Measurements from ENCODE around the gene KLF13. TPM values are rescaled to one million over a fixed set of nuclear protein-coding genes. Genes with fewer than 3 reads are reported as not detected.
A peak's percentile ranks its signal among the peaks of the same experiment; 100 is the strongest.

KLF13 gene
- total RNA-seq, 4 donors from 2014 or later: 18.3 to 50.2 (median 32.9) TPM

GRCh38 chr15:31397851-31398661 is 71.4 kb downstream of the KLF13 start:
- intact Hi-C loops (cut with DNase I; ENCODE audit: low total_unique reads): loop anchor here (1.0 to 2.0 kb wide), 6 partner anchors 32 to 183 kb away; partner anchors contain the start of gene KLF13
- ATAC-seq (peak; percentile 1 to 6), DNase-seq (no peak)

GRCh38 chr15:31398677-31399301 is 72.2 kb downstream of the KLF13 start:
- Histone ChIP-seq H3K9me3 (no peaks in the 10 kb centered on the region), H3K27ac (peak overlapping the region; percentile 87 to 93 (median 90)), H3K27me3 (no peaks in the 10 kb centered on the region), H3K4me1 (peaks cover 19 to 23% of the 10 kb centered on the region in 2 donors), H3K4me3 (no peak overlapping the region), H3K36me3 (no peaks in the 10 kb centered on the region)
- intact Hi-C loops (cut with DNase I; ENCODE audit: low total_unique reads) (loop anchor here (2.0 kb wide), 1 partner anchor 176 kb away; no protein-coding TSS in a partner anchor), in situ Hi-C loops (cut with MboI; ENCODE audit: low sequenced_read_pairs in 4 of 4) (loop anchor here in 2 of 4 donors (10.0 kb wide), 2 partner anchors 64 to 184 kb away; no protein-coding TSS in a partner anchor)
- TF ChIP-seq, protein P1, sequence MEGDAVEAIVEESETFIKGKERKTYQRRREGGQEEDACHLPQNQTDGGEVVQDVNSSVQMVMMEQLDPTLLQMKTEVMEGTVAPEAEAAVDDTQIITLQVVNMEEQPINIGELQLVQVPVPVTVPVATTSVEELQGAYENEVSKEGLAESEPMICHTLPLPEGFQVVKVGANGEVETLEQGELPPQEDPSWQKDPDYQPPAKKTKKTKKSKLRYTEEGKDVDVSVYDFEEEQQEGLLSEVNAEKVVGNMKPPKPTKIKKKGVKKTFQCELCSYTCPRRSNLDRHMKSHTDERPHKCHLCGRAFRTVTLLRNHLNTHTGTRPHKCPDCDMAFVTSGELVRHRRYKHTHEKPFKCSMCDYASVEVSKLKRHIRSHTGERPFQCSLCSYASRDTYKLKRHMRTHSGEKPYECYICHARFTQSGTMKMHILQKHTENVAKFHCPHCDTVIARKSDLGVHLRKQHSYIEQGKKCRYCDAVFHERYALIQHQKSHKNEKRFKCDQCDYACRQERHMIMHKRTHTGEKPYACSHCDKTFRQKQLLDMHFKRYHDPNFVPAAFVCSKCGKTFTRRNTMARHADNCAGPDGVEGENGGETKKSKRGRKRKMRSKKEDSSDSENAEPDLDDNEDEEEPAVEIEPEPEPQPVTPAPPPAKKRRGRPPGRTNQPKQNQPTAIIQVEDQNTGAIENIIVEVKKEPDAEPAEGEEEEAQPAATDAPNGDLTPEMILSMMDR (IDR thresholded peaks at IDR 0.05 in 4 of 5, conservative IDR thresholded peaks at IDR 0.05 in 1 of 5): no peak
- TF ChIP-seq POLR2A (IDR thresholded peaks at IDR 0.05): no peak
- DNase-seq (no peak), ATAC-seq (no peak)

More at GRCh38 chr15:31397851-31398661, 71.4 kb downstream of the KLF13 start:
- no peaks in the 10 kb centered on the region for H3K27me3 ChIP-seq
- TF ChIP-seq, protein P1 (IDR thresholded peaks at IDR 0.05 in 4 of 5, conservative IDR thresholded peaks at IDR 0.05 in 1 of 5): no peak
- TF ChIP-seq POLR2A (IDR thresholded peaks at IDR 0.05): no peak
- peak overlapping the region; percentile 87 to 93 (median 90) for H3K27ac ChIP-seq
- H3K4me1 ChIP-seq: peaks cover 19 to 23% of the 10 kb centered on the region in 2 donors
- H3K36me3 ChIP-seq: no peaks in the 10 kb centered on the region
- H3K9me3 ChIP-seq: no peaks in the 10 kb centered on the region
- peak overlapping the region in 1 of 4 donors; percentile 1 for H3K4me3 ChIP-seq
- in situ Hi-C loops (cut with MboI; ENCODE audit: low sequenced_read_pairs in 4 of 4): loop anchor here in 2 of 4 donors (10.0 kb wide), 2 partner anchors 63 to 183 kb away; no protein-coding TSS in a partner anchor

- intact Hi-C loops (cut with DNase I; ENCODE audit: low total_unique reads): loop anchor here (2.0 kb wide), 1 partner anchor 177 kb away; no protein-coding TSS in a partner anchor
- no peak for DNase-seq
- no peak for TF ChIP-seq POLR2A (IDR thresholded peaks at IDR 0.05)
Observed at GRCh38 chr15:31399544-31400171, 73.0 kb downstream of the KLF13 start.

DNA sequence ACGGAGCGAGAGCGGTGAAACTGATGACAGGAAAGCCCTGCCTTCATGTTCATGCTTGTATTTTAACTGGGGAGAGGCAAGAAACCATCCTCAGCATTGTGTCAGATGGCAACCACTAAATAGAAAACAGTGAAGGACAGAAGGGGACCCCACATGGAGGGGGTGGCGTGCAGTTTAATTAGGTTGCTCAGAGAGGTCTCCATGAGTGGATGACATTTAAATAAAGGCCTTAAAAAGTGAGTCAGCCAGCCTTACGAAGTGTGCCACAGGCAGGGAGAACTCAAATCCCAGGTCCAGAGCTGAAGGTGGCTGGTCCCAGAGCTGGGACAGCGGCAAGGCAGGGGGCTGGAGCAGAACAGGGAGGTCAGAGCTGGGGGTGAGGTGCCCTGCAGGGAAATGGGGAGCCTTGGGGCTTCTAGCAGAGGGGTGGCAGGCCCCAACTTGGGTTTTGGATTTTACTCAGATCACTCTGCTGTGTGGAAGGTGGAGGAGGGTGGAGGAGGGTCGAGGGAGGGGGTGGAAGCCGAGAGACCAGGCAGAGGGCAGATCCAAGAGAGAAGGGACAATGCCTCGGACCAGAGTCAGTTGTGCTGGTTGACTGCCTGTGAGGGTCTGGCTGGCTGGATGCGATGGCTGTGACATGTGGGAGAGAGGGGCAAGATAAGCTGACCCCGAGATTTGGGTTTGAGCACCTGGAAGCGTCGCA is 73.7 kb downstream of the KLF13 start:
- Histone ChIP-seq H3K4me3 (no peak overlapping the region), H3K4me1 (peaks cover 19 to 23% of the 10 kb centered on the region in 2 donors), H3K36me3 (no peaks in the 10 kb centered on the region), H3K27ac (no peak overlapping the region), H3K9me3 (no peaks in the 10 kb centered on the region), H3K27me3 (no peaks in the 10 kb centered on the region)
- ATAC-seq: no peak
- in situ Hi-C loops (cut with MboI; ENCODE audit: low sequenced_read_pairs in 4 of 4): no loop called here
- no peak for TF ChIP-seq POLR2A (IDR thresholded peaks at IDR 0.05)
- TF ChIP-seq, protein P1 (IDR thresholded peaks at IDR 0.05 in 4 of 5, conservative IDR thresholded peaks at IDR 0.05 in 1 of 5): no peak
- DNase-seq: no peak
- intact Hi-C loops (cut with DNase I; ENCODE audit: low total_unique reads): no loop called here

More at GRCh38 chr15:31399544-31400171, 73.0 kb downstream of the KLF13 start:
- no peaks in the 10 kb centered on the region for H3K9me3 ChIP-seq
- H3K4me1 ChIP-seq: peaks cover 19 to 23% of the 10 kb centered on the region in 2 donors
- H3K4me3 ChIP-seq: no peak overlapping the region
- H3K36me3 ChIP-seq: no peaks in the 10 kb centered on the region
- in situ Hi-C loops (cut with MboI; ENCODE audit: low sequenced_read_pairs in 4 of 4): loop anchor here in 2 of 4 donors (10.0 kb wide), 2 partner anchors 65 to 185 kb away; no protein-coding TSS in a partner anchor
- H3K27ac ChIP-seq: peak overlapping the region in 1 of 4 donors; percentile 93
- H3K27me3 ChIP-seq: no peaks in the 10 kb centered on the region
- ATAC-seq: no peak
